Stimulated activated CD4-positive, alpha-beta T cell treated with anti-CD3 and anti-CD28 coated beads, TNF-alpha, amount 100 ng/mL, for 4 hours (primary cell): ENCODE measurements around the gene TBC1D22A.

Experiments used
- DNase-seq, 3 experiments: peaks; one replicate each; pipeline ENCODE4 v3.0.0-alpha.2; 2020; ENCODE audit warnings: low read depth in 3 of 3

TBC1D22A gene

GRCh38 chr22:47215851-47216250 is 453.4 kb downstream of the TBC1D22A start:
- no peak for DNase-seq

- DNase-seq, result no peak
Measured at GRCh38 chr22:47218671-47219070, 456.2 kb downstream of the TBC1D22A start.

GRCh38 chr22:47219789-47220188 is 457.3 kb downstream of the TBC1D22A start:
- no peak for DNase-seq

GRCh38 chr22:47220752-47221151 is 458.3 kb downstream of the TBC1D22A start:
- DNase-seq, result no peak

GRCh38 chr22:47221840-47222615 is 459.6 kb downstream of the TBC1D22A start:
- DNase-seq, result no peak
